CD4-positive, alpha-beta T cell (primary cell): ENCODE results near the gene NOS2. TPM values are rescaled to one million over a fixed set of nuclear protein-coding genes. Genes with fewer than 3 reads are reported as not detected.
A peak's percentile ranks its signal among the peaks of the same experiment; 100 is the strongest.

Source experiments
- ATAC-seq: fragments of 200-7000 bp; cut with Tn5 transposase; one replicate; pipeline ENCODE4 v1.10.0; 2022; ENCODE audit warnings: mild to moderate bottlenecking; ENCODE audit not compliant: poor library complexity
- CTCF ChIA-PET: fragments of 350-600 bp; sonication (Branson Sonifier 250); formaldehyde crosslinking; loops from one replicate; lab custom pipeline; 2021; ENCODE audit warnings: antibody characterized with exemption, inconsistent platforms; lab: Charles Lee
- POLR2A ChIA-PET: fragments of 350-600 bp; sonication (Branson Sonifier 250); formaldehyde crosslinking; loops from one replicate; lab custom pipeline; 2021; ENCODE audit warnings: antibody characterized with exemption, inconsistent platforms; lab: Charles Lee
- DNase-seq, 14 experiments: peaks; one replicate each; pipeline ENCODE4 v3.0.0-alpha.2; 2013 to 2020; ENCODE audit warnings: mixed read lengths in 2 of 14
- H3K27ac ChIP-seq, 2 donors: one replicate each; pipeline versions ENCODE4 v1.5.1 to v1.7.0; 2013; ENCODE audit warnings: low read length in 2 of 2, low read depth in 1 of 2, mild to moderate bottlenecking in 1 of 2
- H3K27me3 ChIP-seq, 2 experiments: 1 replicate in 1 of 2; 2 replicates in 1 of 2; pipeline versions ENCODE4 v1.6.1 to v1.7.0; 2013; ENCODE audit warnings: low read length in 2 of 2, control low read depth in 1 of 2, mild to moderate bottlenecking in 1 of 2, moderate library complexity in 1 of 2; ENCODE audit not compliant: insufficient read depth in 2 of 2, control insufficient read depth in 1 of 2
- H3K36me3 ChIP-seq: one replicate; pipeline ENCODE4 v1.6.1; 2013; ENCODE audit warnings: low read length, control low read depth; ENCODE audit not compliant: insufficient read depth
- H3K4me1 ChIP-seq: one replicate; pipeline ENCODE4 v1.6.1; 2013; ENCODE audit warnings: low read length, control low read depth; ENCODE audit not compliant: insufficient read depth
- H3K4me3 ChIP-seq: one replicate; pipeline ENCODE4 v1.5.1; 2013; ENCODE audit warnings: mild to moderate bottlenecking, low read length, moderate library complexity
- H3K9me3 ChIP-seq, 2 experiments: 1 replicate in 1 of 2; 2 replicates in 1 of 2; pipeline versions ENCODE4 v1.6.1 to v1.7.0; 2013; ENCODE audit warnings: low read length in 2 of 2, mild to moderate bottlenecking in 2 of 2, control low read depth in 1 of 2, moderate library complexity in 1 of 2; ENCODE audit not compliant: control insufficient read depth in 1 of 2, insufficient read depth in 1 of 2
- H3K27ac Mint-ChIP-seq: one replicate; pipeline ENCODE4 v1.8.0; 2020; ENCODE audit warnings: mixed read lengths
- H3K27me3 Mint-ChIP-seq: one replicate; pipeline ENCODE4 v1.8.0; 2021; ENCODE audit warnings: mixed read lengths
- H3K36me3 Mint-ChIP-seq: one replicate; pipeline ENCODE4 v1.8.0; 2021; ENCODE audit warnings: low read depth, mixed read lengths
- H3K4me1 Mint-ChIP-seq: one replicate; pipeline ENCODE4 v1.8.0; 2021; ENCODE audit warnings: low read depth, mixed read lengths
- H3K4me3 Mint-ChIP-seq: one replicate; pipeline ENCODE4 v1.8.0; 2020; ENCODE audit warnings: mild to moderate bottlenecking, mixed read lengths
- H3K9me3 Mint-ChIP-seq: one replicate; pipeline ENCODE4 v1.8.0; 2020; ENCODE audit warnings: mixed read lengths
- intact Hi-C, 2 experiments: fragments of 100-400 bp; cut with DNase I in 1 of 2; cut with micrococcal nuclease in 1 of 2; formaldehyde crosslinking; loops; one replicate each; pipeline versions ENCODE4 v1.15.1 to v1.9.0; 2023 to 2025; cut with DNase I, micrococcal nuclease
- total RNA-seq, 174 experiments: library from RNA in 2 of 174; stranded (reverse) in 2 of 174; gene quantifications; one replicate each; pipeline ENCODE4 v1.2.3 and lab custom pipeline; 2021 to 2026
- TF ChIP-seq, protein P1 (sequence below): fragments of 200-600 bp; IDR thresholded peaks from one replicate; pipeline ENCODE4 v1.8.0; 2022; ENCODE audit warnings: antibody characterized with exemption, mild to moderate bottlenecking

NOS2 gene
- total RNA-seq, 2 experiments from 2014 or later: 0.08 TPM; not detected in 1

DNA sequence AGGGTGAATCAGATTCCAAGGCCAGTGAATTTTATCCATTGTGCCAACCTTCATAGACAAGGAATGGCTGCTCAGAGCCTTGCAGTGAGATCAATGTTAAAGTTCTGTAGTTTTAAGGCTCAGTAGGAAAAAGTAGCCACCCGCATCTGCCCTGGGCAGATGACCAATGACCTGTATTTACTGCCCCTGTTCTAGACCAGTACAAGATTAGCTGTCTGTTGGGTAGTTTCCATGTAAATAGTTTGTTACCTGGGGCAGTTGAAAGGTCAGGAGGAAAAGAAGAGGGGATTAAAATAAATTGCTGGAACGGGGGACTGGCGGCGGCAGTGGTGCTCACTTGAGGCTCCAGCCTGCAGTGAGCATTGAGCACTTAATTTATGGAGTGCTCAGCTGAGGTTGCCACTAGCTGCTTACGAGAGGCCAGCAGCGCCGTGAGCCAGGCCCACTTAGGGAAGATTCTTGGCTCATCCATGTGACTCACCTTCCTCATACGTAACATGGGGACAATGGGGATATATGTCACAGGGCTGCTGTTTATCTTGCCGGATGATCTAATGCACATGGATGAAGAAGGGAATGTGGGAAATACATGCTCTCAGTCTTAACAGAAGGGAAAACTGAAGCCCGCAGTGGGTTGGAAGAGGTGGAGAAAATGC lies 10.7 kb upstream of the NOS2 start:
- Histone ChIP-seq H3K9me3 (no peaks in the 10 kb centered on the region), H3K27ac (no peak overlapping the region), H3K4me3 (no peak overlapping the region), H3K4me1 (peaks cover 29% of the 10 kb centered on the region), H3K36me3 (no peaks in the 10 kb centered on the region), H3K27me3 (no peaks in the 10 kb centered on the region)
- Mint-ChIP-seq H3K27ac (no peak overlapping the region), H3K4me3 (no peak overlapping the region), H3K9me3 (no peaks in the 10 kb centered on the region), H3K27me3 (no peaks in the 10 kb centered on the region), H3K4me1 (peaks cover 13% of the 10 kb centered on the region), H3K36me3 (no peaks in the 10 kb centered on the region)
- intact Hi-C loops: no loop called here
- ATAC-seq (no peak), DNase-seq (no peak)
- ChIA-PET POLR2A (no interaction called here), CTCF (no interaction called here)
- TF ChIP-seq, protein P1, sequence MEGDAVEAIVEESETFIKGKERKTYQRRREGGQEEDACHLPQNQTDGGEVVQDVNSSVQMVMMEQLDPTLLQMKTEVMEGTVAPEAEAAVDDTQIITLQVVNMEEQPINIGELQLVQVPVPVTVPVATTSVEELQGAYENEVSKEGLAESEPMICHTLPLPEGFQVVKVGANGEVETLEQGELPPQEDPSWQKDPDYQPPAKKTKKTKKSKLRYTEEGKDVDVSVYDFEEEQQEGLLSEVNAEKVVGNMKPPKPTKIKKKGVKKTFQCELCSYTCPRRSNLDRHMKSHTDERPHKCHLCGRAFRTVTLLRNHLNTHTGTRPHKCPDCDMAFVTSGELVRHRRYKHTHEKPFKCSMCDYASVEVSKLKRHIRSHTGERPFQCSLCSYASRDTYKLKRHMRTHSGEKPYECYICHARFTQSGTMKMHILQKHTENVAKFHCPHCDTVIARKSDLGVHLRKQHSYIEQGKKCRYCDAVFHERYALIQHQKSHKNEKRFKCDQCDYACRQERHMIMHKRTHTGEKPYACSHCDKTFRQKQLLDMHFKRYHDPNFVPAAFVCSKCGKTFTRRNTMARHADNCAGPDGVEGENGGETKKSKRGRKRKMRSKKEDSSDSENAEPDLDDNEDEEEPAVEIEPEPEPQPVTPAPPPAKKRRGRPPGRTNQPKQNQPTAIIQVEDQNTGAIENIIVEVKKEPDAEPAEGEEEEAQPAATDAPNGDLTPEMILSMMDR: no peak

DNA sequence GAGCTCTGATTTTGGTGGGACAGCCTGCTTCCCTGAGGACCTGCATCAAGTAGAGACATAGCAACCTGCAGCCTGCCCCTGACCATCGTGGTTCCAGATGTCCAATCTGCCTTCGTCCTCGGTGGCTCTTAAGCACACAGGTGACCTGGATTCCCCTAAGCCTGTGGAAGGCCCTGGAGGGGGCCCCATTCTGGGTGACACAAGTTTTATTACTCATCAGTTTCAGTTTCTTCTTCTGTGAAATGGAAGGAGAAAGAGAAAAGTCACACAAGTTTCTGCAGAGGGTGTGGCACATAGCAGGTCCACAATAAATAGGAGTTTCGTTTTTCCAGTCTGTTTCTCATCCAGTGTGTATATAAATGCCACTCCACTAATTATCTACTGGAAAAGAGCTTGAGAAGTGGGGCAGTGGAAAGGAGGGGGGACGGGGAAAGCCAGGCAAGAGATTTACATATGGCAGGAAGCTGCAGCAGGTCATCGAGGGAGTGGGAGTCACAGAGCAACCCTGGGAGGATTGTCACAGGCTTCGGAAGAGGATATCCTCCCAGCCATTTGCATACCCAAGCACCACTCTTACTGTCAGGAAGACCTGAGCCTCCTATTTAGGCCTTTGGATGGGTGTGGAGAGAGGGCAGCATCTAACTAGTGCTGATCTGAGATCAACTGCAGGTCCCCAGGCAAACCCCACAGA lies 10.0 kb upstream of the NOS2 start:
- CTCF ChIA-PET: no interaction called here
- H3K36me3 Mint-ChIP-seq: no peaks in the 10 kb centered on the region
- Histone ChIP-seq H3K4me3 (no peak overlapping the region), H3K9me3 (no peaks in the 10 kb centered on the region), H3K4me1 (peaks cover 35% of the 10 kb centered on the region), H3K27me3 (no peaks in the 10 kb centered on the region), H3K36me3 (no peaks in the 10 kb centered on the region), H3K27ac (no peak overlapping the region)
- intact Hi-C loops: no loop called here
- no peak overlapping the region for H3K4me3 Mint-ChIP-seq
- TF ChIP-seq, protein P1: no peak
- no peak overlapping the region for H3K27ac Mint-ChIP-seq
- H3K27me3 Mint-ChIP-seq: no peaks in the 10 kb centered on the region
- no peaks in the 10 kb centered on the region for H3K9me3 Mint-ChIP-seq
- ATAC-seq (no peak), DNase-seq (peak in 1 of 14 experiments; percentile 38)
- peaks cover 20% of the 10 kb centered on the region for H3K4me1 Mint-ChIP-seq
- POLR2A ChIA-PET: no interaction called here

DNA sequence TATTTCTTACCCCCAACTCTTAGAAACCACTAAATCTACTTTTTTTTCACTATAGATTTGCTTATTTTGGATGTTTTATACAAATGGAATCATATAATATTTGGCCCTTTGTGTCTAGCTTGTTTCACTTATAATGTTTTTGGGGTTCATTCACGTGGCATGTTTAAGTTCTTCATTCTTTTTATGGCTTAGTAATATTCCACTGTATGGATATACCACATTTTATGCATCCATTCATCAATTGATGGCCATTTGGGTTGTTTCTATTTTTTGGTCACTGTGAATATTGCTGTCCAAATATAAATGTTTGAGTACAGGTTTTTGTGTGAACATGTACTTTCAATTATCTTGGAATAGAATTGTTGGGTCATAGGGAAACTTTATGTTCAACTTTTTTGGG lies 9.2 kb upstream of the NOS2 start:
- Mint-ChIP-seq H3K36me3 (no peaks in the 10 kb centered on the region), H3K27ac (peak overlapping the region; percentile 78), H3K4me1 (peaks cover 22% of the 10 kb centered on the region), H3K4me3 (no peak overlapping the region), H3K9me3 (no peaks in the 10 kb centered on the region), H3K27me3 (no peaks in the 10 kb centered on the region)
- ATAC-seq: no peak
- H3K27me3 ChIP-seq: no peaks in the 10 kb centered on the region
- no peaks in the 10 kb centered on the region for H3K9me3 ChIP-seq
- no peak overlapping the region for H3K4me3 ChIP-seq
- ChIA-PET CTCF (no interaction called here), POLR2A (interaction anchor here (2.0 to 5.6 kb wide), 2 partner anchors 37 to 84 kb away, joined by 11 to 128 read pairs; partner anchors contain the start of gene LYRM9)
- intact Hi-C loops: loop anchor here (5.0 to 10.0 kb wide), 3 partner anchors 235 to 733 kb away; partner anchors contain the start of genes NLK (in 1 of the 2) and WSB1 (in 1 of the 2)
- no peak overlapping the region for H3K27ac ChIP-seq
- peaks cover 38% of the 10 kb centered on the region for H3K4me1 ChIP-seq
- TF ChIP-seq, protein P1: no peak
- H3K36me3 ChIP-seq: no peaks in the 10 kb centered on the region
- no peak for DNase-seq
